ENCODE results near the gene ATG7.
"Not testable (repeated sequence)": the region's sequence is repeated elsewhere in the genome, so short reads cannot be mapped to it uniquely, and the experiment has no call there.

ATG7 gene

GRCh38 chr3:11346416-11346815 is 74.2 kb downstream of the ATG7 start:
- DNase-seq (no peak), ATAC-seq (ENCODE audit: insufficient read depth, low read depth) (no peak)
- peaks cover 30% of the 10 kb centered on the region for H3K36me3 ChIP-seq (ENCODE audit: insufficient read depth, low read length)
- H3K4me3 ChIP-seq (ENCODE audit: low read depth in 1 of 2, low read length in 2 of 2), result no peak overlapping the region
- H3K27ac ChIP-seq (ENCODE audit: low read length), result no peak overlapping the region
- no peaks in the 10 kb centered on the region for H3K4me1 ChIP-seq (ENCODE audit: insufficient read depth, low read length)
- no peaks in the 10 kb centered on the region for H3K9me3 ChIP-seq (ENCODE audit: insufficient read depth, low read length, severe bottlenecking)
- H4K20me1 ChIP-seq (ENCODE audit: insufficient read depth, low read length), result no peaks in the 10 kb centered on the region
- no peaks in the 10 kb centered on the region for H3K79me2 ChIP-seq (ENCODE audit: insufficient read depth, low read length)
- H3K9ac ChIP-seq (ENCODE audit: low read depth, low read length), result no peak overlapping the region
- H2AFZ ChIP-seq (ENCODE audit: low read depth, low read length), result no peak overlapping the region
- TF ChIP-seq EZH2 (IDR thresholded peaks at IDR 0.05; ENCODE audit: borderline replicate concordance, low read depth, low read length, severe bottlenecking) (no peak), CTCF (IDR thresholded peaks at IDR 0.05; ENCODE audit: borderline replicate concordance, extremely low read depth, low read length, poor library complexity, severe bottlenecking) (no peak)
- no peak overlapping the region for H3K4me2 ChIP-seq (ENCODE audit: insufficient read depth, low read length)
- H3K27me3 ChIP-seq (ENCODE audit: insufficient read depth, low read length, poor library complexity), result no peaks in the 10 kb centered on the region

- not testable (repeated sequence) for H3K79me2 ChIP-seq (ENCODE audit: insufficient read depth, low read length); H3K9me3 ChIP-seq (ENCODE audit: insufficient read depth, low read length, severe bottlenecking); ATAC-seq (ENCODE audit: insufficient read depth, low read depth); H2AFZ ChIP-seq (ENCODE audit: low read depth, low read length); H3K4me1 ChIP-seq (ENCODE audit: insufficient read depth, low read length); H3K27ac ChIP-seq (ENCODE audit: low read length); H3K4me2 ChIP-seq (ENCODE audit: insufficient read depth, low read length); H4K20me1 ChIP-seq (ENCODE audit: insufficient read depth, low read length); H3K27me3 ChIP-seq (ENCODE audit: insufficient read depth, low read length, poor library complexity); DNase-seq; H3K9ac ChIP-seq (ENCODE audit: low read depth, low read length); H3K4me3 ChIP-seq (ENCODE audit: low read depth in 1 of 2, low read length in 2 of 2)
- peaks cover 37% of the 10 kb centered on the region for H3K36me3 ChIP-seq (ENCODE audit: insufficient read depth, low read length)
Measured at GRCh38 chr3:11348877-11349276, 76.7 kb downstream of the ATG7 start.

- H3K27me3 ChIP-seq (ENCODE audit: insufficient read depth, low read length, poor library complexity), result no peaks in the 10 kb centered on the region
- H3K4me3 ChIP-seq (ENCODE audit: low read depth in 1 of 2, low read length in 2 of 2), result no peak overlapping the region
- TF ChIP-seq EZH2 (IDR thresholded peaks at IDR 0.05; ENCODE audit: borderline replicate concordance, low read depth, low read length, severe bottlenecking) (no peak), CTCF (IDR thresholded peaks at IDR 0.05; ENCODE audit: borderline replicate concordance, extremely low read depth, low read length, poor library complexity, severe bottlenecking) (no peak)
- H3K27ac ChIP-seq (ENCODE audit: low read length), result no peak overlapping the region
- H3K79me2 ChIP-seq (ENCODE audit: insufficient read depth, low read length), result no peaks in the 10 kb centered on the region
- peaks cover 37% of the 10 kb centered on the region for H3K36me3 ChIP-seq (ENCODE audit: insufficient read depth, low read length)
- no peak for DNase-seq
- no peak overlapping the region for H2AFZ ChIP-seq (ENCODE audit: low read depth, low read length)
- H4K20me1 ChIP-seq (ENCODE audit: insufficient read depth, low read length), result no peaks in the 10 kb centered on the region
- H3K9ac ChIP-seq (ENCODE audit: low read depth, low read length), result no peak overlapping the region
- H3K4me2 ChIP-seq (ENCODE audit: insufficient read depth, low read length), result no peak overlapping the region
- no peaks in the 10 kb centered on the region for H3K4me1 ChIP-seq (ENCODE audit: insufficient read depth, low read length)
- no peaks in the 10 kb centered on the region for H3K9me3 ChIP-seq (ENCODE audit: insufficient read depth, low read length, severe bottlenecking)
- no peak for ATAC-seq (ENCODE audit: insufficient read depth, low read depth)
Measured at GRCh38 chr3:11349446-11349845, 77.2 kb downstream of the ATG7 start.

- Histone ChIP-seq H3K36me3 (ENCODE audit: insufficient read depth, low read length) (peaks cover 37% of the 10 kb centered on the region), H3K27ac (ENCODE audit: low read length) (no peak overlapping the region), H4K20me1 (ENCODE audit: insufficient read depth, low read length) (no peaks in the 10 kb centered on the region), H3K9me3 (ENCODE audit: insufficient read depth, low read length, severe bottlenecking) (no peaks in the 10 kb centered on the region), H3K27me3 (ENCODE audit: insufficient read depth, low read length, poor library complexity) (no peaks in the 10 kb centered on the region), H3K4me1 (ENCODE audit: insufficient read depth, low read length) (no peaks in the 10 kb centered on the region), H3K79me2 (ENCODE audit: insufficient read depth, low read length) (no peaks in the 10 kb centered on the region), H2AFZ (ENCODE audit: low read depth, low read length) (no peak overlapping the region), H3K4me2 (ENCODE audit: insufficient read depth, low read length) (no peak overlapping the region), H3K4me3 (ENCODE audit: low read depth in 1 of 2, low read length in 2 of 2) (no peak overlapping the region), H3K9ac (ENCODE audit: low read depth, low read length) (no peak overlapping the region)
- DNase-seq (no peak), ATAC-seq (ENCODE audit: insufficient read depth, low read depth) (no peak)
- TF ChIP-seq CTCF (IDR thresholded peaks at IDR 0.05; ENCODE audit: borderline replicate concordance, extremely low read depth, low read length, poor library complexity, severe bottlenecking), result no peak
- no peak for TF ChIP-seq EZH2 (IDR thresholded peaks at IDR 0.05; ENCODE audit: borderline replicate concordance, low read depth, low read length, severe bottlenecking)
Measured at GRCh38 chr3:11350374-11350773, 78.2 kb downstream of the ATG7 start.
